GM19239 (cell line): ENCODE measurements around the gene PPP1R18.
A peak's percentile ranks its signal among the peaks of the same experiment; 100 is the strongest.
"Not testable (repeated sequence)": the region's sequence is repeated elsewhere in the genome, so short reads cannot be mapped to it uniquely, and the experiment has no call there.

ENCODE experiments used
- DNase-seq: peaks from one replicate; pipeline ENCODE4 v3.0.0; 2011; ENCODE audit warnings: low spot score; ENCODE audit not compliant: insufficient read length
- FAIRE-seq: peaks from 2 replicates; lab custom pipeline; 2011; peaks lifted over from hg19 to GRCh38; lab: Jason Lieb, UNC

Gene PPP1R18, protein sequence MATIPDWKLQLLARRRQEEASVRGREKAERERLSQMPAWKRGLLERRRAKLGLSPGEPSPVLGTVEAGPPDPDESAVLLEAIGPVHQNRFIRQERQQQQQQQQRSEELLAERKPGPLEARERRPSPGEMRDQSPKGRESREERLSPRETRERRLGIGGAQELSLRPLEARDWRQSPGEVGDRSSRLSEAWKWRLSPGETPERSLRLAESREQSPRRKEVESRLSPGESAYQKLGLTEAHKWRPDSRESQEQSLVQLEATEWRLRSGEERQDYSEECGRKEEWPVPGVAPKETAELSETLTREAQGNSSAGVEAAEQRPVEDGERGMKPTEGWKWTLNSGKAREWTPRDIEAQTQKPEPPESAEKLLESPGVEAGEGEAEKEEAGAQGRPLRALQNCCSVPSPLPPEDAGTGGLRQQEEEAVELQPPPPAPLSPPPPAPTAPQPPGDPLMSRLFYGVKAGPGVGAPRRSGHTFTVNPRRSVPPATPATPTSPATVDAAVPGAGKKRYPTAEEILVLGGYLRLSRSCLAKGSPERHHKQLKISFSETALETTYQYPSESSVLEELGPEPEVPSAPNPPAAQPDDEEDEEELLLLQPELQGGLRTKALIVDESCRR

DNA sequence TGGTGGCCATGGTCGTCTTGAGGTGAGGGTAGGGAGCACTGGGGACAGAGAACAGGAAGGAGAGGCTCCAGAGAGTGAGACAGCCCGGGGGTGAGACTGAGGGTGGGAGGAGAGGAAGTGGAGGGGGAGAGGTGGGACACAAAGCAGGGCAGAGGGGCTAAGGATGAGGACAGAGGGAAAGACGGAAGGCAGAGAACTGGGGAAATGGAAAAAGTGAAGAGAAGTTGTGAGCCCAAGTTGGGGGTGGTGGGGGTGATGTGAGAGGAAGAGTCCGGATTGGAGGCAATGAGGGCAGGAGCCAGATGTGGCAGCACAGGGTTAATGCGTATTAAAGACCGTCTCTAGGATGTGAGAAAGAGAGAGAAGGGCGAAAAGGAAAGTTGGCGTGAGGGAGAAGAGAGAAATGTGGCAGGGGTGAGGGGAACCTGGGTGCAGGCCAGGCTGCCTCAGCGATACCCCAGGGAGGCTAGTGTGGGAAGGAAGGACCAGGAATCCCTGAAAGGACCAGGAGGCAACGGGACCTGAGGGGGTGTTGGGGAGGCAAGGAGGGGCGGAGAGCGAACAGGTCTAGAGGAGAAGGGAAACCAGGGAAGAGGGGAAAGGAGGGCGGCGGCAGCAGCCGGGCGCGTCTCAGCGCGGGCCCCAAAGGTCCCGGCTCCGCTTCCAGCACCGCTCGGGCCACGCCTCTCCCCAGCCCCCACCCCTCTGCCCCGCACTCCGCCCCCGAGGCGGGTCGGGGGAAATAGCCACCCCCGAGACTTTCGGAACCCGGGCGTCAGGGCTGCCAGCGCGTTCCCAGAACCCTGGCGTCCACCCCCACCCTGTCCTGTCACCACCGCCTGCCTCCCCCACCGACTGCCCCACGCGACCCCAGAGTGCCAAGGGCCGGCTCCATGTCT, at the start of gene PPP1R18:
TSS of gene PPP1R18 (minus strand) at position 637 of the 899 bp plus-strand sequence. CDS start at position 10, 627 bp downstream.
- FAIRE-seq = peak; percentile 66
- peak; percentile 31 for DNase-seq

DNA sequence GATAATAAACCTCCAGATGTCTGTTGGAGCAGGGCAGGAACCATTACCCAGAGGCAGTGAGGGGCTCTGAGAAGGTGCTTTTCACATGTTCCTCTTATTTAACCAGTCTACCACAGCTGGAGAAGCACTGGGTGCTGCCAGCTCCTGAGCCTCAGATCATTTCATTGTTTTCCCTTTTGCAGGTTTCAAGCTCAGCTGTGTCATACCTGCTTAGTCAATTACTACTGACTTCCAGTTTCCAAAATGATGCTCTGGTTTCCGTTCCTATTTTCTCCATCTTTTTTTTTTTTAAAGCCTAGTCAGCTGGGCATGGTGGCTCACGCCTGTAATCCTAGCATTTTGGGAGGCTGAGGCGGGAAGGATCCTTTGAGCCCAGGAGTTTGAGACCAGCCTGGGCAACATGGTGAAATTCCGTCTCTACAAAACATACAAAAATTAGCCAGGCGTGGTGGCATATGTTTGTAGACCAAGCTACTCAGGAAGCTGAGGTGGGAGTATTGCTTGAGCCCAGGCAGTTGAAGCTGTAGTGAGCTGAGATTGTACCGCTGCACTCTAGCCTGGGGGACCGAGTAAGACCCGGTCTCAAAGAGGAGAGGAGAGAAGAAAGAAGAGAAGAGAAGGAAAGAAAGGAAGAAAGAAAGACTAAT, 49.3 kb upstream of the PPP1R18 start:
- FAIRE-seq = peak; percentile 67
- DNase-seq = no peak

DNA sequence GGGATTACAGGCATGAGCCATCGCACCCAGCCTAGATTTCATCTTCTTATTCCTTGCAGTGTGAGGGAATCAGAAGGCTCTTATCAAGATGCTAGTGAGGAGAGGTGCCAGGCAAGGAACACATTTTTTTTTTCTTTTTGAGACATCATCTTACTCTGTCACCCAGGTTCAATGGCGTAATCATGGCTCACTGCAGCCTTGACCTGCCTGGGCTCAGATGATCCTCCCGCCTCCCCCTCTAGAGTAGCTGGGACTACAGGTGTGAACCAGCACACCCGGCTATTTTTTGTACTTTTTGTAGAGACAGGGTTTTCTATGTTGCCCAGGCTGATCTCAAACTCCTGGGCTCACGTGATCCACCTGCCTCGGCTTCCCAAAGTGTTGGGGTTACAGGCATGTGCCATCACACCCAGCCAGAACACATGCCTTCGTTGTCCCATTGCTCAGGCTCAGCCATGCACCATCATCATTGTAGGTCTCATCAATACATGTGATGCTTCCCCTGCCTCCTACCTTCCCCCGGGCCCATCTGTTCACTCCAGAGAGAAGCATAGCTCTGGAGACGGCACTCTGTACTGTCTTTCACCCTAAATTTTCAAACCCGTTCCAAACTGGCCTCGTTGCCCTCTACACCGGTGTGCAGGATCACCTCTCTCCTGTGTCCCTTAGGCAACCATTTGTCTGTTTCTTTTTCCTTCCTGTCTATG, 45.9 kb upstream of the PPP1R18 start:
- no peak for DNase-seq
- no peak for FAIRE-seq

DNA sequence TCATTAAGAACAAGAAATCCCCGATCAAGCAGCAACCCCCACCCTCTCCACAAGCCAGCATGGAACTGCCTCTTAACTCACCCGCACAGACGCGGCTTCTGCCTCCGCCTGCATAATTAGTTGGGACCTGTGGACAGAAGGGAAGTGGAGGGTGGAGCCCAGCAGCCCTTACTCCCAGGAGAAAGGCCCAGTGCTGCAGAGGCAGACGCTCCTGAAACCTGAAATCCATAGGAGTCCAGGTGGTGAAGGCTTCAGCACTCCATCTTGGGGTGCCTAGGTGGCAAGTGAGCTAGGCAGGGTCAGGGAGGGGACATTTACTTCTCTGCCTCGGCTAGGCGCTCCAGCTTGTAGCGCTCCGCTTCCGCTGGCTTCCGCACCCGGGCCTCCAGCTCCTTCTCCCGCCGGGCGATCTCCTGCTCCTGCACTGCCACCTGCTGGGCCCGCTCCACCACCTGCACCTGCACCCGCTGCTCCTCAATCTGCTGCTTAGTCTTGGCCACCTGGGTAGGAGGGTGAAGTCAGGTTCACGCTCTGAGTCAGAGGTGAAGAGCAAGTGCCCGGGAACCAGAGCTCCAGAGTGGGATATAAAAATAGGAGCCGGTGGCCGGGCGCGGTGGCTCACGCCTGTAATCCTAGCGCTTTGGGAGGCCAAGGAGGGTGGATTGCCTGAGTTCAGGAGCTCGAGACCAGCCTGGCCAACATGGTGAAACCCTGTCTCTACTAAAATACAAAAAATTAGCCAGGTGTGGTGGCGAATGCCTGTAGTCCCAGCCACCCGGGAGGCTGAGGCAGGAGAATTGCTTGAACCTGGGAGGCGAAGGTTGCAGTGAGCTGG, 44.4 kb upstream of the PPP1R18 start:
- peak; percentile 48 for DNase-seq
- FAIRE-seq = peak; percentile 89

DNA sequence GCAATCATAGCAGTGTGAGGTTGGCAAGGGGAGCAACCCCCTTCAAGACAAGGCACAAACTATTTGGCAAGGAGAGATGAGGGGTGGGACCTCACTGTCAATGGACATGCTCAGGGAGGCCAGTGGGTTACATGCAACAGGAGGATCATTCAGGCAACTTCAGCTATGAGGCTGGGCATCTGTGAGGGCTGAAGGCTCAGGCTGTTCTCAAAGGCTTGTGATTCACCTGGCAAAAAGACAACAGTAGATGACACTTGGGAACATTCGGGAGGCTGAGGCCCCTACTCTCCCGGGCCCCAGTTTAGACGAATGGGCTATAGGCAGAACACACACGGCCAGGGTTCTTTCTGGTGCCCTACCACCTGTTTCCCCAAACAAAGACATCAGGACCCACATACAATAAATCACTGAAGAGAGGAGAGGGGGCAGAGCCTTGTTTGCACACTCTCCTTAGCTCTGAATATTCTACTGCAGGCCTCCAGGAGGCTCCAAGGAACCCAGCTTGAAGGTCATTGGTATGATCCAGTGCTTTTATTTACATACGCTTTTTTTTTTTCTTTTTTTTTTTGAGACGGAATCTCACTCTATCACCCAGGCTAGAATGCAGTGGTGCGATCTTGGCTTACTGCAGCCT, 41.6 kb upstream of the PPP1R18 start:
- DNase-seq (no peak), FAIRE-seq (no peak)

DNA sequence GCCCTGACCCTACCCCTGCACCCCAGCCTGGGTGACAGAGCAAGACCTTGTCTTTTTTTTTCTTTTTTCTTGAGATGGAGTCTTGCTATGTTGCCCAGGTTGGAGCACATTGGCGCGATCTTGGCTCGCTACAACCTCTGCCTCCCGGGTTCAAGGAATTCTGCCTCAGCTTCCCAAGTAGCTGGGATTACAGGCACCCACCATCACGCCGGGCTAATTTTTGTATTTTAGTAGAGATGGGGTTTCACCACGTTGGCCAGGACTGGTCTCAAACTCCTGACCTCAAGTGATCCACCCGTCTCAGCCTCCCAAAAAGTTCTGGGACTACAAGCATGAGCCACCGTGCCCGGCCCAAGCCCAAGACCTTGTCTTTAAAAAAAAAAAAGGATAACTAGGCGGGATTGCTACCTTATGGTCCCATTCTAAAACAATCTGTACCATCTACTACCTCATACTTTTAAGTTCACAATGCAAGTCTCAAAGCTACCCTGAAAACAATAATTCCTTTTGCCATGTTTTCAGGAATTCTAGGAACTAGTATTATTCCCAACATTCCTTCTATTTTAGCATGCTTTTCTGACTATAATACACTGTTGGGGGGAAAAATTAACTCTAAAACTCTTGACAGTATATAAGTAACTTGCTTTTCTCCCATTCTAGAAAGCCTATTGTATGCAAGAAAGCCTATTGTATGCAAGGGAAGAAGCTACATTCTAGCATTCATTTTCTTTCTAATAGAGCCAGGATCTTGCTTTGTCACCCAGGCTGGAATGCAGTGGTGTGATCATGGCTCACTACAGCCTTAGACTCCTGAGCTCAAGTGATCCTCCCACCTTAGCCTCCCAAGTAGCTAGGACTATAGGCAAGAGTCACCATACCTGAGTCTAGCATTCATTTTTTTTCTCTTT, 40.3 kb upstream of the PPP1R18 start:
- FAIRE-seq (no peak), DNase-seq (no peak)

DNA sequence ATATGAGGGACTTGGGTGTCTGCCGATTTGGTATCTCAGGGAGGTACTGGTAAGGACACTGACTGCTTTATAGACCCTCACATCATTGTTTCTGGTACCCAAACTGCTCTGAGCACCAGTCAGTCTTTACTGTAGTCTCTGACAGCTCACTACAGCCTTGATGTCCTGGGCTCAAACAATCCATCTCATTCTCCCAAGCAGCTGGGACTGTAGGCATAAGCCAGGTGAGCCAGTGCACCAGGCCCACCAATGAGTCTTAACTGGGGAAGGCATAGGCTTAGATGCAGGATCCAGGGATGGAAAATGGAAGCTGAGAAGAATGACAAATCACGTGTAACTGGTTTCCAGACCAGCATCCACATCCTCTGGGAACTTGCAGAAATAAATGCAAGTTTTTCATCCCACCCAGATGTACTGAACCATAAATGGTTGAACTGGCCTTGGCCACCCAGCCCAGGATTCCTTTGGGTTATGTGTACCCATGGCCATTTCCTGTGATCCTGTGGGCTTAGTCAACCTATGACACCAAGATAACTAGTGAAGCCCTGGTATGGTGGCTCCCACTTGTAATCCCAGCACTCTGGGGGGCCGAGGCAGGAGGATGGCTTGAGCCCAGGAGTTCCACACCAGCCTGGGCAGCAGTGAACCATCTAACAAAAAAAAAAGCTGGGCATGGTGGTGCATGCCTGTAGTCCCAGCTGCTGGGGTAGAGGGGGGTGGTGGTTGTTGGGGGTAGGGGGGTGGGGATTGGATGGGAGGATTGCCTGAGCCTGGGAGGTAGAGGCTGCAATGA, 39.5 kb upstream of the PPP1R18 start:
- no peak for DNase-seq
- peak; percentile 14 for FAIRE-seq

DNA sequence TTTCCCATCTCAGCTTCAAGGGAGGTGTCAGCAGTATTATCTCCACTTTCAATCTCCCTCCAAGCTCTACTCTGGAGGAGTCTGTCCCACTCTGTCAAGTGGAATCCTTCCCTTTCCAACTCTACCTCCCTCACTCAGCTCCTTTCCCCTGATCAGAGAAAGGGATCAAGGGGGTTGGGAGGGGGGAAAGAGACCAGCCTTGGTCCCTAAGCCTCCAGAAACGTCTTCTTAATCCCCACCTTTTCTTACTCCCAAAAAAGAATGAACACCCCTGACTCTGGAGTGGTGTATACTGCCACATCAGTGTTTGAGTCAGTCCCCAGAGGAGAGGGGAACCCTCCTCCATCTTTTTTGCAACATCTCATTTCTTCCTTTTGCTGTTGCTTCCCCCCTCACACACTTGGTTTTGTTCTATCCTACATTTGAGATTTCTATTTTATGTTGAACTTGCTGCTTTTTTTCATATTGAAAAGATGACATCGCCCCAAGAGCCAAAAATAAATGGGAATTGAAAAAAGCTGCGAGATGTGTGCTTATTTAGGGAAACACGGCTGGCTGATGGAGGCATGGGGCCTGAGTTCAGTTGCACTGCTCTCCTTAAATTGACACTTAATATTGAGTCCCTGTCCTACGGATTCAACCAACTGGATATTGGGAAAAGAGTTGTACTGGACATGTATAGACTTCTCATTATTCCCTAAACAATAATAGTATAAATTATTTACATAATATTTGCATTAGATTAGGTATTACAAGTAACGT, 38.6 kb upstream of the PPP1R18 start:
- DNase-seq (no peak), FAIRE-seq (no peak)

DNA sequence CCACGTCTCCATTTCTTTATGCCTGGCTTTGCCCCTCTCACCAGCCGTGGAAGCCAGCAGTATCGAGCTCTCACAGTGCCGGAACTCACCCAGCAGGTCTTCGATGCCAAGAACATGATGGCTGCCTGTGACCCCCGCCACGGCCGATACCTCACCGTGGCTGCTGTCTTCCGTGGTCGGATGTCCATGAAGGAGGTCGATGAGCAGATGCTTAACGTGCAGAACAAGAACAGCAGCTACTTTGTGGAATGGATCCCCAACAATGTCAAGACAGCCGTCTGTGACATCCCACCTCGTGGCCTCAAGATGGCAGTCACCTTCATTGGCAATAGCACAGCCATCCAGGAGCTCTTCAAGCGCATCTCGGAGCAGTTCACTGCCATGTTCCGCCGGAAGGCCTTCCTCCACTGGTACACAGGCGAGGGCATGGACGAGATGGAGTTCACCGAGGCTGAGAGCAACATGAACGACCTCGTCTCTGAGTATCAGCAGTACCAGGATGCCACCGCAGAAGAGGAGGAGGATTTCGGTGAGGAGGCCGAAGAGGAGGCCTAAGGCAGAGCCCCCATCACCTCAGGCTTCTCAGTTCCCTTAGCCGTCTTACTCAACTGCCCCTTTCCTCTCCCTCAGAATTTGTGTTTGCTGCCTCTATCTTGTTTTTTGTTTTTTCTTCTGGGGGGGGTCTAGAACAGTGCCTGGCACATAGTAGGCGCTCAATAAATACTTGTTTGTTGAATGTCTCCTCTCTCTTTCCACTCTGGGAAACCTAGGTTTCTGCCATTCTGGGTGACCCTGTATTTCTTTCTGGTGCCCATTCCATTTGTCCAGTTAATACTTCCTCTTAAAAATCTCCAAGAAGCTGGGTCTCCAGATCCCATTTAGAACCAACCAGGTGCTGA, 37.6 kb upstream of the PPP1R18 start:
- FAIRE-seq = not testable (repeated sequence)

DNA sequence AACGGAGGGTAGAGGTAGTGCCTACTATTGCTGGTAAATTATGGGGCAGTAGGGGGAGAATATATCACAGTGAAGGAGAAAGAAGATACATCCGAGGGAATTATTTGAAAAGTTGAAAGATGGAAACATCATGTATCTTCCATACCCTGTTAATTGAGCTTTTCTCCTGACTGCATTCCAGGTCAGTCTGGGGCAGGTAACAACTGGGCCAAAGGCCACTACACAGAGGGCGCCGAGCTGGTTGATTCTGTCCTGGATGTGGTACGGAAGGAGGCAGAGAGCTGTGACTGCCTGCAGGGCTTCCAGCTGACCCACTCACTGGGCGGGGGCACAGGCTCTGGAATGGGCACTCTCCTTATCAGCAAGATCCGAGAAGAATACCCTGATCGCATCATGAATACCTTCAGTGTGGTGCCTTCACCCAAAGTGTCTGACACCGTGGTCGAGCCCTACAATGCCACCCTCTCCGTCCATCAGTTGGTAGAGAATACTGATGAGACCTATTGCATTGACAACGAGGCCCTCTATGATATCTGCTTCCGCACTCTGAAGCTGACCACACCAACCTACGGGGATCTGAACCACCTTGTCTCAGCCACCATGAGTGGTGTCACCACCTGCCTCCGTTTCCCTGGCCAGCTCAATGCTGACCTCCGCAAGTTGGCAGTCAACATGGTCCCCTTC, 36.9 kb upstream of the PPP1R18 start:
- FAIRE-seq, DNase-seq: not testable (repeated sequence)

More for the DNA sequence above, 37.6 kb upstream of the PPP1R18 start:
- not testable (repeated sequence) for DNase-seq

DNA sequence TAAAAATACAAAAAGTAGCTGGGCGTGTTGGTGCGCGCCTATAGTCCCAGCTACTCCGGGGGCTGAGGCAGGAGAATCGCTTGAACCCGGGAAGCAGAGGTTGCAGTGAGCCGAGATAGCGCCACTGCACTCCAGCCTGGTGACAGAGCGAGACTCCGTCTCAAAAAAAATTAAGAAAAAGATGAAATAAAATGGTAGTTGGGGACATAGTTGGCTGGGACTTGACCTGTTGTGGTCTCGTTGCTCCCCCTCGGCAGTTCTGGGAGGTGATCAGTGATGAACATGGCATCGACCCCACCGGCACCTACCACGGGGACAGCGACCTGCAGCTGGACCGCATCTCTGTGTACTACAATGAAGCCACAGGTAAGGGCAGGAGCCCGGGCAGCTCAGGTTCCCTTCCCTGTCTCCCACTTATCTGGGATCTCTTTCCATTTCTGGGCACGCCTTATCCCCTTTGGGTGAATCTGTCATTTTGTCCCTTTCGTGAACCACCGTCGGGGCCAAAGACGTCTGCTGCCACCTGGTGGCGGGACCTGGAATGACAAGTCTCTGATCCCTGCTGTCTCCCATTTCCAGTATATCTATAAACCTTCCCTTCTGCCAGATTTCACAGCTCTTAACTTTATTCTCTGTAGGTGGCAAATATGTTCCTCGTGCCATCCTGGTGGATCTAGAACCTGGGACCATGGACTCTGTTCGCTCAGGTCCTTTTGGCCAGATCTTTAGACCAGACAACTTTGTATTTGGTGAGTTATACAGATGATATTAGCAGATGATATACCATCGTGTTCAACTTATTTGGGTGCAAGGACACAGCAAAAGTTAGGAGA, 36.1 kb upstream of the PPP1R18 start:
- DNase-seq (peak; percentile 52), FAIRE-seq (peak; percentile 39)

DNA sequence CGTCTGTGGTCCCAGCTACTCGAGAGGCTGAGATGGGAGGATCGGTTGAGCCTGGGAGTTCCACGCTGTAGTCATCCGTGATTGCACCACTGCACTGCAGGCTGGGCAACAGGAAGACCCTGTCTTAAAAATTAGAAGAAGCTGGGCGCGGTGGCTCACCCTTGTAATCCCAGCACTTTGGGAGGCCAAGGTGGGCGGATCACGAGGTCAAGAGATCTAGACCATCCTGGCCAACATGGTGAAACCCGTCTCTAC, 35.5 kb upstream of the PPP1R18 start:
- not testable (repeated sequence) for FAIRE-seq, DNase-seq

DNA sequence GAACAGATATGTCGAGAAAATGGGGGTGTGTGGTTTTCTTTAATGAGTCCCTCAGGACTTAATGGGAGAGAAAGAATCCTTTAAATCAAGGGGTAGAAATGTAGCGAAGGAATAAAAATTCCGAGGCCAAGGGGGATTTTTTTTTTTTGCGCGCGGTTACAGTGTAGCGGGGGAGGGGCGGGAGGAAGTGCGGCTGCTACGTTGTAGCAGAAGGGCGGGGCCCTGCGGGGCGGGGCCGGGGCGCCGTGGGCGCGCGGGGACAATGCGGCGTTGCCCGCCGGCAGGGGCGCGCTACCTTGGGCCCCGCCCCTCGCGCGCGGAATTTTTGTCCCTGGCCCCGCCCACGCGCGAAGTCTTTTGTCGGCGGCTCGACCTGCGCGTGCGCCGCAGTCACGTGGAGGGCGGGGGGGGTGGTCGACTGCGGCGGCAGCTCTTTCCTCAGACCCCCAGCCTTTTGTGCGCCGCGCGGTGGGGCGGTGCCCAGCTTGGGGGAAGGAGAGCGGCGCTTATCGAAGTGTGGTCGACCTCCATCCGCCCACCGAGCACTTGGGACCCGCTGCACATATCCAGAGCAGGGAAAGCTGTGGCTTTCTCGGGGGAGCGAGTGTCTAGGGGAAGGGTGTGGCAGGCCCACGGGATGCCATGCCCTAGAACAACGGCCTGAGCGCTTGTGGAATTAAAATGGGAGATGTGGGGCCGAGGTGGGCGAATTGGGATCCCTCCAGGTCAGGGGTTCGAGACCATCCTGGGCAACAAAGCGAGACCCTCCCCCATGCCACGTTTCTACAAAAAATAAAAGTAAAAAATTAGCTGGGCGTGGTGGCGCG, 35.0 kb upstream of the PPP1R18 start:
- DNase-seq (peak; percentile 57), FAIRE-seq (peak; percentile 44)
